ENCODE data around the gene LENG8.

GRCh38 chr19:54432144-54432738 lies 16.8 kb upstream of the LENG8 start:
- TF ChIP-seq, protein P1, sequence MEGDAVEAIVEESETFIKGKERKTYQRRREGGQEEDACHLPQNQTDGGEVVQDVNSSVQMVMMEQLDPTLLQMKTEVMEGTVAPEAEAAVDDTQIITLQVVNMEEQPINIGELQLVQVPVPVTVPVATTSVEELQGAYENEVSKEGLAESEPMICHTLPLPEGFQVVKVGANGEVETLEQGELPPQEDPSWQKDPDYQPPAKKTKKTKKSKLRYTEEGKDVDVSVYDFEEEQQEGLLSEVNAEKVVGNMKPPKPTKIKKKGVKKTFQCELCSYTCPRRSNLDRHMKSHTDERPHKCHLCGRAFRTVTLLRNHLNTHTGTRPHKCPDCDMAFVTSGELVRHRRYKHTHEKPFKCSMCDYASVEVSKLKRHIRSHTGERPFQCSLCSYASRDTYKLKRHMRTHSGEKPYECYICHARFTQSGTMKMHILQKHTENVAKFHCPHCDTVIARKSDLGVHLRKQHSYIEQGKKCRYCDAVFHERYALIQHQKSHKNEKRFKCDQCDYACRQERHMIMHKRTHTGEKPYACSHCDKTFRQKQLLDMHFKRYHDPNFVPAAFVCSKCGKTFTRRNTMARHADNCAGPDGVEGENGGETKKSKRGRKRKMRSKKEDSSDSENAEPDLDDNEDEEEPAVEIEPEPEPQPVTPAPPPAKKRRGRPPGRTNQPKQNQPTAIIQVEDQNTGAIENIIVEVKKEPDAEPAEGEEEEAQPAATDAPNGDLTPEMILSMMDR (IDR thresholded peaks at IDR 0.05; ENCODE audit: insufficient read depth, low read depth, low read length), result no peak
- no peak for TF ChIP-seq EZH2 (IDR thresholded peaks at IDR 0.05; ENCODE audit: insufficient read depth, low read length)

All from astrocyte (in vitro differentiated cells and primary cell).